Activated CD4-positive, alpha-beta T cell treated with anti-CD3 and anti-CD28 coated beads, Interleukin-2, amount 10 ng/mL, durations not matched to agents 24 days and 14 days (primary cell): ENCODE results near the gene WNK1. TPM values are rescaled to one million over a fixed set of nuclear protein-coding genes. Genes with fewer than 3 reads are reported as not detected.
"Not testable (repeated sequence)": the region's sequence is repeated elsewhere in the genome, so short reads cannot be mapped to it uniquely, and the experiment has no call there.

Source experiments
- DNase-seq: peaks from one replicate; pipeline ENCODE4 v3.0.0; 2022
- H3K27ac Mint-ChIP-seq: one replicate; pipeline ENCODE4 v1.8.0; 2022; ENCODE audit warnings: mild to moderate bottlenecking, mixed read lengths
- H3K27me3 Mint-ChIP-seq: one replicate; pipeline ENCODE4 v1.8.0; 2022; ENCODE audit warnings: mixed read lengths
- H3K36me3 Mint-ChIP-seq: one replicate; pipeline ENCODE4 v1.8.0; 2022; ENCODE audit warnings: low read depth, mild to moderate bottlenecking, mixed read lengths
- H3K4me1 Mint-ChIP-seq: one replicate; pipeline ENCODE4 v1.8.0; 2021; ENCODE audit warnings: mixed read lengths
- H3K4me3 Mint-ChIP-seq: one replicate; pipeline ENCODE4 v1.8.0; 2022; ENCODE audit warnings: mild to moderate bottlenecking, moderate library complexity, mixed read lengths
- H3K9me3 Mint-ChIP-seq: one replicate; pipeline ENCODE4 v1.8.0; 2021; ENCODE audit warnings: mixed read lengths
- intact Hi-C: fragments of 100-400 bp; cut with micrococcal nuclease; formaldehyde crosslinking; loops from one replicate; pipeline ENCODE4 v1.15.1; 2023
- total RNA-seq: library from RNA; stranded (reverse); gene quantifications from 2 replicates; pipeline ENCODE4 v1.2.3, GENCODE V29; 2022

Gene WNK1
- total RNA-seq, 1 donor from 2014 or later, result 156 TPM

- Mint-ChIP-seq H3K9me3 (no peaks in the 10 kb centered on the region), H3K4me1 (peaks cover 57% of the 10 kb centered on the region), H3K4me3 (no peak overlapping the region), H3K27me3 (no peaks in the 10 kb centered on the region), H3K27ac (no peak overlapping the region), H3K36me3 (peaks cover 13% of the 10 kb centered on the region)
- intact Hi-C loops, result loop anchor here (2.0 kb wide), 1 partner anchor 17 kb away; no protein-coding TSS in a partner anchor
- DNase-seq, result no peak
These were observed 25.2 kb downstream of the WNK1 start for GRCh38 chr12:777550-778047.

DNA sequence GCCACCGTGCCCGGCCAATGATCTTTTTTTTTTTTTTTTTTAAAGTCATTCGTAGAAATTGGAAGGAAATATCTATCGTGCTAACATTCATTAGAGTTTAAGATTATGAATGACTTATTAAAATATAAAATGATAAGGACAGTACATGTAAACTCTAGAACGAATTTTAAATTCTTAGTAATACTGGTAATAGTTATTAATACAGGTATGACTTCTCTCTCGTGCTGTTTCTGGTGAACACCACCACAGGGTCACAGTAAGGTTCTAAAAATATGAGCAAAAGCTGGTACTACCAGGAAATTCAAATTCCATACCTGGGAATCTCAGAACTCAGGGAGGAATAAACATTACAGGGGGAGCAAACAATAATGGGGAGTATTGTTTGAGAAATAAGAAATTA is 26.2 kb downstream of the WNK1 start:
- intact Hi-C loops, result loop anchor here (2.0 kb wide), 1 partner anchor 16 kb away; no protein-coding TSS in a partner anchor
- no peak overlapping the region for H3K27ac Mint-ChIP-seq

DNA sequence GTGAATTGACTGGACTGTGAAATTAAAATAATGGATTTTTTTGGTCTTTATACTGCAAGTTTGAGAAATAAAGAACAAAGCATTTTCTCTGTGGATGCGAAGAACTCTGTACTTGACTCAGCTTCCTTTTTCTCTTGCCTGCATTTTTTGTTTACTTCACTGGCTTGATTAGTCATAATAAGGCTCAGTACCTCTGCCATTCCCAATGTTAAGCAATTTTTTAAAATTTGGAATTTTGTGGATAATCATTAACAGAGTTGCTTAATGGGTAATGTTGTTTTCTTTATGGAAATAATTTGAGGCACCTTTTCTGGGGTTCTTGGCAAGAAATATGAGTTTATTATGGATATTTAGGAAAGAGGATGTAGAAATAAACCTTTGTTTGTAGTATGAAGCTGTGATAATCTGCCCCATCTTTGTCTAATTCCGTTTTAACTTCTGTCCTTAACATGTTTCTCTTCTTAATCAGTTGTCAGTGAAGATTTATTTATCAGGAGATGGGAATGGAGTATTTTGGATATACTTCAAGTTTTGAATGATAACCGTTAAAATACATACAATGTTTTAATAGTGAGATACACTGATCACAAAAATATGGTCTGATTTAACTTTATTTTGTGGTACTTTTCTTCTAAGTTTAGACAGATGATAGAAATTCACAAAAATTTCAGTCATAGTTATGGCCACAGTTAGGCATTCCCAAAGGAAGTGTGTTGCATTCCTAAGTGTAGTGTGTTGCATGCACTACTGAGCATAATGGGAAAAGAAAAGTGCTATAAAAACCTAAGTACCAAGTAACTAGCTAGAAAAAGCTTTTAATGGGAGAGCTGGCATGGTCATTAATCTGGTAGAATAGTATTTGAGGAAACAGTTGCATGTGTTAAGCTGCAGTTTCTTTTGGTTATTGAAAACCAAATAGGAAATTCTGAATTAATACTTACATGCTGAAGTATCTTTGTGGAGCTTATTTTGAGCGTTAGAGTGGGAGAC is 27.7 kb downstream of the WNK1 start:
- H3K9me3 Mint-ChIP-seq, result no peaks in the 10 kb centered on the region
- peaks cover 13% of the 10 kb centered on the region for H3K36me3 Mint-ChIP-seq
- H3K4me1 Mint-ChIP-seq, result peaks cover 48% of the 10 kb centered on the region
- DNase-seq, result no peak
- no peaks in the 10 kb centered on the region for H3K27me3 Mint-ChIP-seq
- intact Hi-C loops, result loop anchor here (2.0 kb wide), 1 partner anchor 15 kb away; no protein-coding TSS in a partner anchor
- no peak overlapping the region for H3K27ac Mint-ChIP-seq
- peak overlapping the region; percentile 66 for H3K4me3 Mint-ChIP-seq

More for the DNA sequence above, 26.2 kb downstream of the WNK1 start:
- peaks cover 50% of the 10 kb centered on the region for H3K4me1 Mint-ChIP-seq
- H3K9me3 Mint-ChIP-seq, result no peaks in the 10 kb centered on the region
- H3K4me3 Mint-ChIP-seq, result peak overlapping the region; percentile 36
- peaks cover 10% of the 10 kb centered on the region for H3K36me3 Mint-ChIP-seq
- no peak for DNase-seq
- no peaks in the 10 kb centered on the region for H3K27me3 Mint-ChIP-seq

GRCh38 chr12:780750-781379 is 28.5 kb downstream of the WNK1 start:
- peak overlapping the region; percentile 17 for H3K27ac Mint-ChIP-seq
- H3K9me3 Mint-ChIP-seq, result no peaks in the 10 kb centered on the region
- H3K4me1 Mint-ChIP-seq, result peaks cover 44% of the 10 kb centered on the region
- H3K36me3 Mint-ChIP-seq, result peaks cover 12% of the 10 kb centered on the region
- intact Hi-C loops, result no loop called here
- no peak overlapping the region for H3K4me3 Mint-ChIP-seq
- H3K27me3 Mint-ChIP-seq, result no peaks in the 10 kb centered on the region
- DNase-seq, result no peak

DNA sequence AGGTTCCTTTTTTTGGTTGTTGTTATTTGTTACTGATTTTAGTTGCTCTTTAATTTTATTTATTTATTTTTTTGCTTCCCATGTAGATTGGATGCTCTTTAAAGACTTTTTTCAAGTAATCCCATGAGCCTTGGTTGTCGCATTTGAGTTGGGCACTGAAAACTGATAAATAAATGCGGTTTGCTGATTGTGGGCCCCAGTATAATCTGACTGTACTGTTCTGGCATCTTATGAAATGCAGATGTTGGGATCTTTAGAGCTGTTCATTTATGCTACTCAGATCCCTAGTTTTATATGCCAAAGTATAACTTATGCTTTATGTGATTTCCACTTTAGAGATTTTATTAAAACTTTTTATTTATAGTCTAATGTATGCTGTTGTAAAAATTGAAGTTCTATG is 33.3 kb downstream of the WNK1 start:
- H3K4me3 Mint-ChIP-seq, result no peak overlapping the region

GRCh38 chr12:788288-788687 is 35.9 kb downstream of the WNK1 start:
- Mint-ChIP-seq H3K27ac (no peak overlapping the region), H3K4me3 (no peak overlapping the region)

More for the DNA sequence above, 33.3 kb downstream of the WNK1 start:
- intact Hi-C loops, result no loop called here
- Mint-ChIP-seq H3K36me3 (peaks cover 17% of the 10 kb centered on the region), H3K4me1 (peaks cover 44% of the 10 kb centered on the region), H3K27ac (no peak overlapping the region), H3K9me3 (no peaks in the 10 kb centered on the region), H3K27me3 (no peaks in the 10 kb centered on the region)
- no peak for DNase-seq

GRCh38 chr12:788762-789161 is 36.4 kb downstream of the WNK1 start:
- H3K4me3 Mint-ChIP-seq, DNase-seq, intact Hi-C loops, H3K27me3 Mint-ChIP-seq, H3K9me3 Mint-ChIP-seq, H3K27ac Mint-ChIP-seq: not testable (repeated sequence)
- peaks cover 24% of the 10 kb centered on the region for H3K36me3 Mint-ChIP-seq
- H3K4me1 Mint-ChIP-seq, result peaks cover 58% of the 10 kb centered on the region

More at GRCh38 chr12:788288-788687, 35.9 kb downstream of the WNK1 start:
- H3K9me3 Mint-ChIP-seq, result no peaks in the 10 kb centered on the region
- peaks cover 54% of the 10 kb centered on the region for H3K4me1 Mint-ChIP-seq
- intact Hi-C loops, result no loop called here
- no peaks in the 10 kb centered on the region for H3K27me3 Mint-ChIP-seq
- DNase-seq, result no peak
- H3K36me3 Mint-ChIP-seq, result peaks cover 23% of the 10 kb centered on the region

DNA sequence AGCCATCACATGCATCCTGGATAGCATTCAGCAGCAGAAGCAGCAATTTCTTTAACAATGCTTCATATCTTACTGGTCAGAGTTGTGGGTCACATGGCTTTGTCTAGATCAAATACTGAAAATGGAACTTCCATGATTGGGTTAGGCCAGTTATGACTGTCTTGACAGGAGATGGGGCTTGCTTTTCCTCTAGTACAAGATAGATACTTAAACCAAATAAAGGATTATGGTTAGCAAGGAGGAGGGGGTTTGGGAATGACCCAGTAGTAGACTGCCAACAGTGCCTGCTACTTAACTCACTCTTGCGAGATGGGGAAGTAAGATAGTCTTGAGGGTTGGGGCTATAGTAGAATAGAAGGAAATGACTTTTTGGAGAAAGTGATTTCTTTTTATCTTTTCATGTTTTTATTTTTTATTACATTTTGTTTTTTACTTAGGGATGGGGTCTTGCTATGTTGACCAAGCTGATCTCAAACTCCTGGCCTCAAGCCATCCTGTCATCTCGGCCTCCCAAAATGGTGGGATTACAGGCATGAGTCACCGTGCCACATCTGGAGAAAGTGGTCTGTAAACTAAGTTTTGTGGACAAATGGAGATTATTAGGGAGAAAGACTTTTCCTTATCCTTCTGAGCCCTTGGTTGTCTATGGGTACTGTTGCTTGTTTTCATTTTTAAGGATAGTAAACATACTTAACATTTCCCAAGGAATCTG is 37.6 kb downstream of the WNK1 start:
- Mint-ChIP-seq H3K27me3 (no peaks in the 10 kb centered on the region), H3K27ac (peak overlapping the region; percentile 76), H3K9me3 (peaks cover 2% of the 10 kb centered on the region), H3K36me3 (peaks cover 28% of the 10 kb centered on the region), H3K4me3 (no peak overlapping the region), H3K4me1 (peaks cover 64% of the 10 kb centered on the region)
- intact Hi-C loops, result no loop called here
- DNase-seq, result no peak

- Mint-ChIP-seq H3K9me3 (peaks cover 4% of the 10 kb centered on the region), H3K4me1 (peaks cover 70% of the 10 kb centered on the region), H3K4me3 (no peak overlapping the region), H3K36me3 (peaks cover 33% of the 10 kb centered on the region), H3K27me3 (no peaks in the 10 kb centered on the region), H3K27ac (peak overlapping the region; percentile 47)
- no peak for DNase-seq
- intact Hi-C loops, result no loop called here
These were observed 38.2 kb downstream of the WNK1 start for GRCh38 chr12:790608-791007.

GRCh38 chr12:793037-793436 is 40.7 kb downstream of the WNK1 start:
- H3K4me3 Mint-ChIP-seq, result no peak overlapping the region
- peaks cover 4% of the 10 kb centered on the region for H3K9me3 Mint-ChIP-seq
- peaks cover 30% of the 10 kb centered on the region for H3K36me3 Mint-ChIP-seq
- intact Hi-C loops, result no loop called here
- H3K27ac Mint-ChIP-seq, result no peak overlapping the region
- DNase-seq, result no peak
- H3K27me3 Mint-ChIP-seq, result no peaks in the 10 kb centered on the region
- H3K4me1 Mint-ChIP-seq, result peaks cover 76% of the 10 kb centered on the region

DNA sequence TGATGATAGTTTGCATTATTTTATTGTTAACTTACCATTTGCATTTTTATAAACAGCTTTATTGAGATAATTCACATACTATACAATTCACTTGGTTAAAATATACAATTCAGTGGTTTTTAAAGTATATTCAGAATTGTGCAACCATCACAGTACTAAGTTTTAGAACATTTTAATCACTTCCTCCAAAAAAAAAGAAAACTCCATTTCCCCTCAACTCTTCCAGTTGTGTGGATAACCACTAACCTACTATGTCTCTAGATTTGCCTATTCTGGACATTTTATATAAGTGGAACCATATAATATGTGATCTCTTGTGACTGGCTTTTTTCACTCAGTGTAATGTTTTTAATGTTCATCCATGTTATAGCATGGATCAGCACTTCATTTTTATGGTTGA is 41.3 kb downstream of the WNK1 start:
- Mint-ChIP-seq H3K9me3 (peaks cover 4% of the 10 kb centered on the region), H3K27me3 (no peaks in the 10 kb centered on the region), H3K4me3 (no peak overlapping the region), H3K4me1 (peaks cover 72% of the 10 kb centered on the region), H3K36me3 (peaks cover 30% of the 10 kb centered on the region), H3K27ac (peak overlapping the region; percentile 49)
- no peak for DNase-seq
- intact Hi-C loops, result loop anchor here (2.0 kb wide), 1 partner anchor 15 kb away; no protein-coding TSS in a partner anchor

- intact Hi-C loops, result loop anchor here (1.0 to 2.0 kb wide), 7 partner anchors 15 to 126 kb away; partner anchors contain the start of gene WNK1
- Mint-ChIP-seq H3K4me3 (peak overlapping the region; percentile 68), H3K4me1 (peaks cover 58% of the 10 kb centered on the region), H3K27ac (peak overlapping the region; percentile 94), H3K9me3 (peaks cover 4% of the 10 kb centered on the region), H3K36me3 (peaks cover 29% of the 10 kb centered on the region), H3K27me3 (no peaks in the 10 kb centered on the region)
- peak; percentile 78 for DNase-seq
These were observed 42.9 kb downstream of the WNK1 start for GRCh38 chr12:795305-795704.

DNA sequence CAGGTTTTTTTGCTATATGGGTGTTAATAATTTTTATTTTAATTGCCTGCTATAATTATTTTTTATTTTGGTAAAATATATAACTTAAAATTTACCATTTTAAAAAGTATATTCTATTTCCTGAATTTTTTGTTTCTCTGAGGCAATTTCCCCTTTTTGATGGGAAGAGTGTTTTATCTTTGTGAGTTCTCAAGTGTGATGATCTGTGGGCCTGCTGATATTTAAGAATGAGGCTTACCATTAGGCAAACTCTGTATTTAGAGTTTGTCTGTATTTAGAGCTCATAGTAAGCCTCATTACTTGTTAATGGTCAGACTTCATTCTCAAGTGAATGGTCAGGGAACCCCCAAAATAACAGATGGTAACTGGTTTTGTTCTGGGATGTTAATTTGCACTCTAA is 48.0 kb downstream of the WNK1 start:
- H3K27me3 Mint-ChIP-seq, result no peaks in the 10 kb centered on the region
- peaks cover 9% of the 10 kb centered on the region for H3K36me3 Mint-ChIP-seq
- H3K4me1 Mint-ChIP-seq, result peaks cover 48% of the 10 kb centered on the region
- no peak overlapping the region for H3K4me3 Mint-ChIP-seq
- no peak overlapping the region for H3K27ac Mint-ChIP-seq
- no peak for DNase-seq
- H3K9me3 Mint-ChIP-seq, result no peaks in the 10 kb centered on the region
- intact Hi-C loops, result no loop called here
